Natural killer cell treated with Interleukin-12 subunit alpha and Interleukin-12 subunit beta and Interleukin-15 and Interleukin-18, amount 100 ng/mL, for 72 hours (primary cell): Measurements from ENCODE around the gene TACC2. TPM values are rescaled to one million over a fixed set of nuclear protein-coding genes. Genes with fewer than 3 reads are reported as not detected.

Experiments
- ATAC-seq, 2 donors: fragments of 150-1000 bp; cut with Tn5 transposase in 1 of 2; sonication (Bioruptor Pico), chemical (Tn5 transposase) in 1 of 2; 2 replicates each; pipeline ENCODE4 v1.10.0; 2021
- DNase-seq: peaks from one replicate; pipeline ENCODE4 v3.0.0; 2022; ENCODE audit warnings: low spot score
- H3K27ac Mint-ChIP-seq, 2 donors: 1 replicate in 1 of 2; 2 replicates in 1 of 2; pipeline ENCODE4 v1.8.0; 2022; ENCODE audit warnings: mixed read lengths in 2 of 2, mild to moderate bottlenecking in 1 of 2, moderate library complexity in 1 of 2
- H3K27me3 Mint-ChIP-seq, 2 donors: 1 replicate in 1 of 2; 2 replicates in 1 of 2; pipeline ENCODE4 v1.8.0; 2022; ENCODE audit warnings: mixed read lengths in 2 of 2
- H3K36me3 Mint-ChIP-seq: one replicate; pipeline ENCODE4 v1.8.0; 2022; ENCODE audit warnings: mixed read lengths
- H3K4me1 Mint-ChIP-seq, 2 donors: 1 replicate in 1 of 2; 2 replicates in 1 of 2; pipeline ENCODE4 v1.8.0; 2022; ENCODE audit warnings: low read depth in 2 of 2, mixed read lengths in 2 of 2, mild to moderate bottlenecking in 1 of 2
- H3K4me3 Mint-ChIP-seq: one replicate; pipeline ENCODE4 v1.8.0; 2022; ENCODE audit warnings: mixed read lengths
- H3K9me3 Mint-ChIP-seq: 2 replicates; pipeline ENCODE4 v1.8.0; 2022; ENCODE audit warnings: mixed read lengths
- total RNA-seq, 2 donors: library from RNA; stranded (reverse); gene quantifications; one replicate each; pipeline ENCODE4 v1.2.3, GENCODE V29; 2022

TACC2 gene
- total RNA-seq, 2 donors from 2014 or later, result not detected

DNA sequence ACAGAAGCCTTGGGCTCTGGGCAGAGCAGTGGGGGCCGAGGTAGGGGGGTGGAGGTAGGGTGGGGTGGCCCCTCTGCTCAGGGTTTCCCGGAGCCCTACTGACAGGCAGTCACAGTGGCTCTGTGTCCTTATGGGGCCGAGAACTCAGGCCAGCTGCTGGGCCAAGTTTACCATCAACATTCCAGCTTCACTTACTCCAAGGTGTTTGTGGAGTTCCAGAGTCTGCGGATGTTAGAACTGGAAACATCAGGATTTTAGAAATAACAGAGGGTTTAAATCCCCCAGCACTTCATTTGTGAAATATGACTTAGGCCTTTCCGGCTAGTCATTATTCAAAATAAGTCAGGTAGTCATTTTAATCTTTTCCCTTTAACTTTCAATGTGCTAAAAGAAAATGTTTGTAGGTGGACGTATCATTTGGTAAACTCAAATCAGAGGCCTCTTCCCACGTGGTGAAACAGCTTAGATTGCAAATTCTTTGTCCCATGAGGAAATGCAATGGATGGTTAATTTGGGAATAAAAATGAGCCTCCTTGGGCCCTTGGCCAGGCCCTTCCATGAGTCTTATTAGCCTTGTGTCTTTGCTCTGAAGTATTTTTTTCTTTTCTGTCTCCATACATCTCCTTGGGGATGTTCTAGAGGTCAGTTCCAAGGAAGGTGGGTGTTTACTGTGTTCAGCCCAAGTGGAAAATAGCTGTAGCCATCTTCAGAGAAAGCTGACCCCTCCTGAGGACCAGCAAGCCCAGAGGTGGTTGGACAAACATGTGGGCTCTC lies 182.5 kb downstream of the TACC2 start:
- Mint-ChIP-seq H3K9me3 (no peaks in the 10 kb centered on the region), H3K36me3 (no peaks in the 10 kb centered on the region), H3K4me3 (no peak overlapping the region), H3K4me1 (no peaks in the 10 kb centered on the region), H3K27me3 (peaks cover 13 to 21% of the 10 kb centered on the region in 2 donors), H3K27ac (no peak overlapping the region)
- DNase-seq (no peak), ATAC-seq (no peak)

- peaks cover 11 to 23% of the 10 kb centered on the region in 2 donors for H3K27me3 Mint-ChIP-seq
- H3K27ac Mint-ChIP-seq, result no peak overlapping the region
- ATAC-seq (no peak), DNase-seq (no peak)
- H3K4me3 Mint-ChIP-seq, result no peak overlapping the region
- no peaks in the 10 kb centered on the region for H3K36me3 Mint-ChIP-seq
- H3K4me1 Mint-ChIP-seq, result no peaks in the 10 kb centered on the region
- no peaks in the 10 kb centered on the region for H3K9me3 Mint-ChIP-seq
Measured at GRCh38 chr10:122172361-122173008, 183.5 kb downstream of the TACC2 start.

DNA sequence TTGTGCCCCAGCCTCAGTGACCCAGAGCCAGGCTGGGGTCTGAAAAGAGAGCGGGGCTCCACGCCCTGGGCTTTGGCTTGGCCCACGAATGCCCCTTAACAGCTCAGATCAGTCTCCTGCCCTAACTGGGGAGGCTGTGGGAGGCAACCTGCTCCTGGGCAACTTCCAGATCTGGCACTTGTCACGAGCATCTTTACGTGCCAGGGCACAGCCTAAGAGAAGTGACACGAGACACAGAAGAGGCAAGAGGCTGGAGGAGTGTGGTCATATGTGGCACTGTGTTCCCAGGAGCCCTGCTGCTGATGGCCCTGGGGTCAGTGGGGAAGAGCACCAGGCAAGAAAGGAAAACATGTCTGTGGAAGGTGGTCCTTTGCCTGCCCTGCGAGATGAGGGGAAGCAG lies 184.4 kb downstream of the TACC2 start:
- no peaks in the 10 kb centered on the region for H3K9me3 Mint-ChIP-seq
- no peak for DNase-seq
- no peak overlapping the region for H3K27ac Mint-ChIP-seq
- no peaks in the 10 kb centered on the region for H3K36me3 Mint-ChIP-seq
- H3K27me3 Mint-ChIP-seq, result peaks cover 8 to 25% of the 10 kb centered on the region in 2 donors
- no peaks in the 10 kb centered on the region for H3K4me1 Mint-ChIP-seq
- H3K4me3 Mint-ChIP-seq, result no peak overlapping the region
- ATAC-seq, result peak; percentile 6 to 15

- no peak overlapping the region for H3K4me3 Mint-ChIP-seq
Measured at GRCh38 chr10:122173766-122174435, 184.9 kb downstream of the TACC2 start.

DNA sequence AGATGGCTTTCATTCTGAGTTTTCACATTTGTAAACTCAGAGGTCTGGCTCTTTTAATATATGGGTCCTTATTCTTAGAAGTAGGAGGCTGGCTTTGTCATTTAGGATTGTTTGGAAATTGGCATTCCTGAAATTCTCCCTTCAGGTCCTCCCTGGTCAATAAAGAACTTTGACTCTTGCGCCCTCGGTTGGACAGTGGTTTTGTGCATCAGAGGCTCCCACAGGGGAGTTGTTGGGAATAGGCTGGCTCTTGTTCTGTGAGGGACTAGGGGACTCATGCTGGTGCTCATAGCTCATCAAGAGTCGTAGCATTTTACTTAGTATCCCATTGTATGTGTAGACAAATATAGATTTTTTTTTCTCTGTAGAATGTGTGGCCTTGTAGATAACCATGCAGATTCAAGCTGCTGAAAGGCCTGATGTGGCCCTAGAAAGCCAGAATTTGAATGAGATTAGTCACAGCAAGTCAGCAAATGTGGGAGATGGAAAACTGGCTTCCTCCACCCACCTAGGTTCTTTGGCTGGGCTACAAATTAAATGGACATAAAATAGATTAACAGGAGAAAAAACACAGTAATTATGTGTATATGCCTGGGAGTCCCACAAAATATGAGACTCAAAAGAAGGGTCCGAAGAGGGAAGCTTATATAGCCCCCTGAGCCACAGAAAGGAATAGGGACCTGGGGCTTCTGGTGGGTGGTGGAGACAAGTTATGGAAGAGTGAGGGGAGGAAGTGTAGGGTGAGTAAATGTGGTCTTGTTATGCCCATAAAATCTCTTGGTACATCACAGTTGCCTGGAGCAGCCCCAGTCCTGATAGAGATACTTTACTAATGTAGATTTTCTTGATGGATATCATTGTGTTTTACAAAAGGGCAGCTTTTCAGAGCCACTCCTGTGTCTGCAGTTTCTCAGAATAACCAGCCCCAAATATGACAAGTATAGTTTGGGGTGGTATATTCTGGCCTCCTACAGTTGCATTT lies 187.6 kb downstream of the TACC2 start:
- Mint-ChIP-seq H3K4me1 (no peaks in the 10 kb centered on the region), H3K36me3 (no peaks in the 10 kb centered on the region), H3K4me3 (no peak overlapping the region), H3K27ac (no peak overlapping the region), H3K9me3 (no peaks in the 10 kb centered on the region), H3K27me3 (peaks cover 13 to 24% of the 10 kb centered on the region in 2 donors)
- ATAC-seq (no peak), DNase-seq (no peak)

More at GRCh38 chr10:122173766-122174435, 184.9 kb downstream of the TACC2 start:
- DNase-seq (no peak), ATAC-seq (peak in 1 of 2 donors; percentile 31)
- H3K27me3 Mint-ChIP-seq, result peaks cover 8 to 25% of the 10 kb centered on the region in 2 donors
- no peaks in the 10 kb centered on the region for H3K36me3 Mint-ChIP-seq
- no peaks in the 10 kb centered on the region for H3K9me3 Mint-ChIP-seq
- no peaks in the 10 kb centered on the region for H3K4me1 Mint-ChIP-seq
- H3K27ac Mint-ChIP-seq, result no peak overlapping the region

DNA sequence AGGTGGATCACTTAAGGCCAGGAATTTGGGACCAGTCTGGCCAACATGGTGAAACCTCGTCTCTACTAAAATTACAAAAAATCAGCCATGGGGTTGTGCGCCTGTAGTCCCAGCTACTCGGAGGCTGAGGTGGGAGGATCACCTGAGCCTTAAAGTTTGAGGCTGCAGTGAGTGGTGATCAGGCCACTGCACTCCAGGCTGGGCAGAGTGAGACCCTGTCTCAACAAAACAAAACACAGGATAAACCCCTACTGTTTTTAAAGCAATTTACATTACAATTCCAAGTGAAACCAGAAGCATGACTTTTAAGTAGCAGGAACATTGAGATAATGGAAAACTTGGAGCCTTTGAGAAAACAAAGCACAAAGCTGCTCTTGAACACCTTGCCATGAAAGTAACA lies 189.7 kb downstream of the TACC2 start:
- no peak overlapping the region for H3K4me3 Mint-ChIP-seq
- ATAC-seq, result no peak
- no peak for DNase-seq
- no peak overlapping the region for H3K27ac Mint-ChIP-seq
- H3K27me3 Mint-ChIP-seq, result peaks cover 14 to 22% of the 10 kb centered on the region in 2 donors
- H3K36me3 Mint-ChIP-seq, result no peaks in the 10 kb centered on the region
- H3K9me3 Mint-ChIP-seq, result no peaks in the 10 kb centered on the region
- H3K4me1 Mint-ChIP-seq, result no peaks in the 10 kb centered on the region

DNA sequence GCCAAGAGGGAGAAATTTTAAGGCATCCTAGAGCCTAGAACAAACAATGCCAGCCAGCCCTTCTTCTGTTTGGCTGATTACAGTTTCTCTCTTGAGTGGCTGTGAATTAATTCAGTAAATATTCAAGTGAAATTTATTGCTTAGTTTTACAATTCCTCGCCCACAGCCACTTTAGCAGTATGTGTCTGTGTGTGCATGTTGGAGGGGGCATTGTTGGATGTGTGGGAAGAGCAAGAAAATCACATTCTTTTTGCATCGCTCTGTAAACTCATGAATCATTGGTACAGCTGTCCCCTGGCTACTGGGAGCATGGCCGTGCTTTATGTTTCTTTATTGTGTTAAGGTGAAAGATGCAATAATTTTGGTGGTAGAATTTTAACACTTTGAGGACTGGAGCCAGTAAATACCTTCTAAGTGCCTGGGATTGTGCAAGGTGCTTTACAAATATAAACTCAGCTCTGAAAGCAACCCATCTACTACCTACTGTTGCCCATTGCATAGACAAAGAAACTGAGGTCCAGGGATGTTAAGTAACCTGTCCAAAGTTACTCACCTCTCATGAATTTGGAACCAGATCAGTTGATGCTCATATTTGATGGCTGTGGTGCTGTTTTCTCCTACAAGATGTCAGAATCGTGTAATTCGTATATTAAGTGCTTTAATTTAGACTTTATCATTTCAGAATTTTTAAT lies 192.2 kb downstream of the TACC2 start:
- Mint-ChIP-seq H3K36me3 (no peaks in the 10 kb centered on the region), H3K4me3 (no peak overlapping the region), H3K9me3 (no peaks in the 10 kb centered on the region), H3K27me3 (peaks cover 14 to 18% of the 10 kb centered on the region in 2 donors), H3K27ac (no peak overlapping the region), H3K4me1 (no peaks in the 10 kb centered on the region)
- no peak for ATAC-seq
- no peak for DNase-seq

- Mint-ChIP-seq H3K4me1 (no peaks in the 10 kb centered on the region), H3K36me3 (no peaks in the 10 kb centered on the region), H3K27me3 (peaks cover 13 to 17% of the 10 kb centered on the region in 2 donors), H3K9me3 (no peaks in the 10 kb centered on the region), H3K27ac (no peak overlapping the region), H3K4me3 (no peak overlapping the region)
- no peak for ATAC-seq
- DNase-seq, result no peak
Measured at GRCh38 chr10:122181876-122182275, 192.9 kb downstream of the TACC2 start.

DNA sequence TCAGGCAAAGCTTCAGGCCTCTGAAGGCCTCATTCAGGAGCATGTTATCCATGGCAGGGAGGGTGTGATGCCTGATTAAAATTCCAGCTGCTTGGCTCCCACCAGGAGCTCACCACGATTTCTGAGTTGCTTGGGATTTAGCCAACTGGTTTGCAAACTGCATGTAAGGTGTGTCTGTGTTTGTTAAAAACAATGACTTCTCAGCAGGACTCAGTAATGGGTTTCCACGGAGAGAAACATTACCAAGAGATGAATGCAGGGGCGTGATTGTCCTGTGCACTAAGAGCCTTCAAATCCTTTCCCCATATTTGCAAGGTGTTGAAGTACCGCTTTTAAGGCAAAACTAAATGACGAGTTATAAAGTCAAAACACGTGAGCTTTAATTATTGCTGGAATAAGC lies 193.3 kb downstream of the TACC2 start:
- DNase-seq (no peak), ATAC-seq (no peak)
- H3K4me3 Mint-ChIP-seq, result no peak overlapping the region
- no peaks in the 10 kb centered on the region for H3K36me3 Mint-ChIP-seq
- no peaks in the 10 kb centered on the region for H3K9me3 Mint-ChIP-seq
- no peaks in the 10 kb centered on the region for H3K4me1 Mint-ChIP-seq
- H3K27ac Mint-ChIP-seq, result no peak overlapping the region
- peaks cover 8 to 13% of the 10 kb centered on the region in 2 donors for H3K27me3 Mint-ChIP-seq

DNA sequence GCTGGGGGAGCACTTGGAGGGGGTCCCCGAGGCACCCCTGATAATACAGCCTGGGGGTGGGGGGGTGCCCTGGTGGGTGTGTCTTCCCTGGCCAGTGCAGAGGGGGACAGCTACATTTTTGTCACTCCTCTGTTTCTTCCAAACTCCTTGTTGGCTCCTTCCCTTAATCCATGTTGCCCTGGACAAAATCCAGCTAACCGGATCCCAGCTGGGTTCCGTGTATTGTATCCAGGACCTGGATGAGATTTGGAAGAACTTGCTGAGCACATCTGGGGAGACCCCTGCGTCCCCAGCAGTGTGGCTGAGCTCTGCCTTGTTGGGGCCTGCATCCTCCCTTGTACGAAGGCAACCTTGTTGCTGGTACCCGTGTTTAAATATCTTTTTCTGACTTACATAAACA lies 195.3 kb downstream of the TACC2 start:
- Mint-ChIP-seq H3K27ac (no peak overlapping the region), H3K27me3 (peaks cover 7 to 9% of the 10 kb centered on the region in 2 donors), H3K36me3 (no peaks in the 10 kb centered on the region), H3K4me3 (no peak overlapping the region), H3K4me1 (no peaks in the 10 kb centered on the region), H3K9me3 (no peaks in the 10 kb centered on the region)
- DNase-seq, result no peak
- ATAC-seq, result no peak

GRCh38 chr10:122185643-122186042 lies 196.7 kb downstream of the TACC2 start:
- ATAC-seq, result no peak

GRCh38 chr10:122186816-122187810 lies 198.2 kb downstream of the TACC2 start:
- Mint-ChIP-seq H3K9me3 (no peaks in the 10 kb centered on the region), H3K27me3 (peaks cover 6 to 12% of the 10 kb centered on the region in 2 donors), H3K36me3 (no peaks in the 10 kb centered on the region), H3K27ac (no peak overlapping the region), H3K4me1 (no peaks in the 10 kb centered on the region), H3K4me3 (no peak overlapping the region)
- no peak for ATAC-seq
- no peak for DNase-seq

More at GRCh38 chr10:122185643-122186042, 196.7 kb downstream of the TACC2 start:
- no peaks in the 10 kb centered on the region for H3K4me1 Mint-ChIP-seq
- H3K27ac Mint-ChIP-seq, result no peak overlapping the region
- H3K9me3 Mint-ChIP-seq, result no peaks in the 10 kb centered on the region
- H3K4me3 Mint-ChIP-seq, result no peak overlapping the region
- H3K27me3 Mint-ChIP-seq, result peaks cover 11 to 17% of the 10 kb centered on the region in 2 donors
- no peaks in the 10 kb centered on the region for H3K36me3 Mint-ChIP-seq
- DNase-seq, result no peak
